ENCODE results near the gene B3GNT7.
"Not testable (repeated sequence)": the region's sequence is repeated elsewhere in the genome, so short reads cannot be mapped to it uniquely, and the experiment has no call there.

The B3GNT7 gene

DNA sequence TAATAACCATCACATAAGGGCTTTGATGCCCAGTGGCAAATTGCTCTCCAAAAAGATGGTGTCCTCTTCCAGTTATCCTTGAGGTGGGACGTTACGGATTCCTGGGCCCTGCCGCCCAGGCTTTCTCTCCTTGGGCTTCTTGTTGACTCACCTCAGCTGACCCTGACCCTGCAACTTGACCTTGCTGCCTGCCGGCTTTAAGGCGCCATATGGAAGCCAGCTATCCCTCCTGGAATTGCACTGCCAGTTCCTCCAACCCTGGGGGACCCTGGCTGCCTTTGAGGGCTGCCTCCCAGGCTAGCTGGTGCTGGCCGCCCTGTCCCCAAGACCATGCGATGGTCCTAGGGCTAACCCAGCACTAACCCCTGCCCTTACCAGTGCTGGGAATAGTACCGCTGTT is 28.3 kb upstream of the B3GNT7 start:
- DNase-seq: no peak

DNA sequence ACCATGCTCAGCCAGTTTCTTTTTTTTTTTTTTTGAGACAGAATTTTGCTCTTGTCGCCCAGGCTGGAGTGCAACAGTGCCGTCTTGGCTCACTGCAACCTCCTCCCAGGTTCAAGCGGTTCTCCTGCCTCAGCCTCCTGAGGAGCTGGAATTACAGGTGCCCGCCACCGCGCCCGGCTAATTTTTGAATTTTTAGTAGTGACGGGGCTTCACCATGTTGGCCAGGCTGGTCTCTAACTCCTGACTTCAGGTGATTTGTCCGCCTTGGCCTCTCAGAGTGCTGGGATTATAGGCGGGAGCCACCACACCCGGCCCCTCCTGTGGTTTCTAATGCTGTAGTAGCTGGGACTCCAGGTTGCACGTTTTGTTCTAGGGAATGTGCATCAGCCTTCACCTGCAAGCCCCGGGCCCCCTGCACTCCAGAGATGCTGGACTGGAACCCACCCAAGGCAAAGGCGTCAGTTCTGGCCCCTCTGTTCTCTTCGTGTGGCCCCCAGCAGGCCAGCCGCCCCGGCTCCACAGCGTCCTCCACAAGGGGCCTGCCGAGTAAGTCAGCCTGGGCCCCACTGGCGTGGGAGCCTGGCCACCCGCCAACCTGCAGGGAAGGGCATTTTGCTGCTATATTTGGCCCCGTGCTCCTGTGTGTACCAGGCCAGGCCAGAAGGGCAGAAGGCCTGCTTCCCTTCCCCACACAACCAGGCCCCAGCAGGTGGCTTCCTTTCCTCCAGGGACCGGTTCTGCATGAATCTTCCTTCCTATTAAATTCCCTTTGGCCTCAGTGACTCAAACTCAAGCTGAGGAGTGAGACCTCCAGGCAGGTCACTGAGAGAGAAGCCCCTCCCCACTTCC is 25.7 kb upstream of the B3GNT7 start:
- no peak for DNase-seq

DNA sequence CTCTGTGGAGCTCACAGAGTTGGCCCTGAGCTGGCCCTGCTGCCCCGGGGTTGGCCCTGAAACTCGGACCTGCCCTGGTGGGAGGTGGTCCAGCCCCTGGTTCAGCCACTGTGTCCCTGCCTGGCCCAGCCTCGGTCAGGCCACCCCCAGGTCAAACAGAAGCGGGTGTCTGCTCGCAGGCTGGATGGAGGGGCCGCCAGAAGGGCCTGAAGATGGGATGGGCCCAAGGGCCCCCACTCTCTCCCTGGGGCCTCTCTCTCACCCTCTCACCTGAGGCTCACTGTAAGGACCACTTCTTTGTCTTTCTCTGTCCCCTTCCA is 25.1 kb upstream of the B3GNT7 start:
- no peak for DNase-seq

DNA sequence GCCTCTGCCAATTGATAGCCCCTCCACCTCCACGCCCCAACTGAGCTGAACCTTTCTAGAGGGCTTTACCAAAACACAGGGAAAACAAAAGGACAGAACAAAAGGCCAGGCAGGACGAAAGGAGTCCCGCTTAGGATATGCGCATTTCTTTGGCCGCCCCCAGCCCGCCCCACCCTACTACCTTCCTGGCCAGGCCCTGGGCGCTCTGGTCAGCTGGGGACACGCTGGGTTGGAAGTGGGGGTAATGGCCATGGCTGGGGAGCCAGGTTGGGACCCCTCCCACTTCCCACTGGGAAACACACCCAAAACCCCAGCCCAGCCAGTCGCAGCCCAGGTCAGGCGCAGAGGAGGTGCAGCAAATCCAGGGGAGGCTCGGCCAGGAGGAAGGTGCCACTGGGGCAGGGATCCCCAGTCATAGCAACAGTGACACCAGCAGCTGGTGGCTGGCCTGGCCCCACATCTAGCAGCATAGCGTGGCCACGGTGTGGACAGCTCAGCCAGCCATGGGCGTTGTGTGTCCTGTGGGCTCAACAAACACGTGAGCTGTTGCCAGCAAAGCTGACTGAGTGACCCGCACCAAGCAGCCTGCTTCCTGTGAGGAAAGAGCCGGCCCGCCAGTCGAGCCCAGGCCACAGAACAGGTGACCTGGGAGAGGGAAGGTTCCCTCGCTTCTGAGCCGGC is 24.6 kb upstream of the B3GNT7 start:
- DNase-seq: no peak

DNA sequence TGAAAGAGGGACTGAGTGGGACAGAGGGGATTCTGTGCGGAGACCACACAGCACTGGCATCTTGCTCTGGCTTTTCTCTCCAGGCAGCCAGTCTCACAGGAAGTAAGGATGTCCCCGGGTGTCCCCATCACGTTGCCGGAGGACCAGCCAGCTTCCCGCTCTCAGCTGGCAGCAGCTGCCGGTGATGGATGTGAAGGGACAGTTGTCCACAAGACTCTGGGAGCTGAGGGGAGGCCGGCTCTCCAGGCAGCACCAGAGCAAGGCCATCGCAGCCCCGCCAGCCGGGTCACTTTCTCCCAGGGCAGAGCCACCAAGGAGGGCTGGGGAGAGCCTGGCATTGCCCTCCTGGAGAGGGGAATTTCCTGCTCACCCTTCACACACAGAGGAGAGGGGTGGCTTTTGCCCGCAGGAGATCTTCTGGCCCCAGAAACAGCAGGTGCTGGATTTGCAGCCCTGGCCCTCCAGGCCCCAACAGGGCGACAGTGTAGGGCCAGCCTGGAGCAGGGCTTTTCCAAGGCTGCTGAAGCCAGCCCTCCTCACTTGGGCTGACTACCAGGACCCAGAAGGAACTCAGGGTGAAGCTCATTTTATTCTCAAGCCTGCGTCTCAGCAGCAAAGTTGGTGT is 24.0 kb upstream of the B3GNT7 start:
- no peak for DNase-seq

DNA sequence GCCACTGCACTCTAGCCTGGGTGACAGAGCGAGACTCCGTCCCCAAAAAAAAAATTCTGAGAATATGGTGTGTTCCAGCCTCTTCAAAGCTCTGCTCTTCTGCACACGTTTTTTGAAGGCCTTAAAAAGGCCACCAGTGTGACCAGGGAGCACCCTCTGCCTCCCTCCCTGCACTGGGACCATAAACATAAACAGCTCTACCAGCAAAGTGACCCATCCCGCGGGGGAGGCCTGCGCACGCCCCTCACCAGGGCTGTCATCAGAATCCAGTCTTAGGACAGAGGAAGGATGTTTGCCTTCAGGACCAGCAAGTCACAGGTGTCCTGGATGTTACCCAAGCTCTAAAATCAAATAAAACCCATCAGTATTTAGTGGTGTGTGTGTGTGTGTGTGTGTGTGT is 23.2 kb upstream of the B3GNT7 start:
- no peak for DNase-seq

DNA sequence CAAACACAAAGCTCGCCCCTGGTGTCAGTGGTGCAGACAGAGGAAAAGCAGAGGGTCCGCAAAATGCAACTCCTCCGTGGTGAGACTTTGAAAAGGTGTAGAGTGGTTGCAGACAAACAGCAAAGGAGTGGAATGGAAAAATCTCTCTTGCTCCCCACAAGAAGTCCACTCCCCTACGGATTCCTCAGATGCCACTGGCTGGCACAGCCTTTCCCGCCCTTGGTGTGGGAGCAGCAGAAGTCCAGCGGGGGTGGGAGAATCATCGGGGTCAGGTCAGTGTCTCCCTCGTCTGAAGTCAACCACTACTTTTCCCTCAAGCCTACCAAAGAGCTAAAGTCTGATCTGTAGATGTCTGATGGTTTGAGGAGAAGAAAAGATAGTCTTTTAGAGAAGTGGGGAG is 22.3 kb upstream of the B3GNT7 start:
- no peak for DNase-seq

DNA sequence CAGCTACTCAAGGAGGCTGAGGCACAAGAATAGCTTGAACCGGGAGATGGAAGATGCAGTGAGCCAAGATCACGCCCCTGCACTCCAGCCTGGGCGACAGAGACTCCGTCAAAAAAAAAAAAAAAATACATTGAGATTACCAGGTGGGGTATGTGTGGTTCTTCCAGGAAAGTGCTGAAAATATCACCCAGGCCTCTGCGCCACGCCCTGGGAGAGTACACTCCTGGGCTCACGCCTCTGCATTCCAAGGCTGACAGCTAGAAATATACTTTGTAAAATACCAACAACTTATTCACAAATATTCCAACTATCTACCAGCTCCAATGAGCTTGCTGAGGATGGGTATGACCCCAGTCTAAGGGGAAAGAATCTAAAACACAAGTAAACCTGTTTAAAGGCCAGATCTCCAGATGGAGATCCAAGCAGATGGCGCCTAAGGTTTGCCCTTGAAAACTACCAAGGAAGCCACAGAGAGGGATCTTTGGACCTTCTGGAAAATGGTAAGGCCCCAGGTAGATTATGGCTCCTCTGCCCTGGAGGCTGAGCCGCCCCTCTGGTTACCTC is 21.6 kb upstream of the B3GNT7 start:
- no peak for DNase-seq

DNA sequence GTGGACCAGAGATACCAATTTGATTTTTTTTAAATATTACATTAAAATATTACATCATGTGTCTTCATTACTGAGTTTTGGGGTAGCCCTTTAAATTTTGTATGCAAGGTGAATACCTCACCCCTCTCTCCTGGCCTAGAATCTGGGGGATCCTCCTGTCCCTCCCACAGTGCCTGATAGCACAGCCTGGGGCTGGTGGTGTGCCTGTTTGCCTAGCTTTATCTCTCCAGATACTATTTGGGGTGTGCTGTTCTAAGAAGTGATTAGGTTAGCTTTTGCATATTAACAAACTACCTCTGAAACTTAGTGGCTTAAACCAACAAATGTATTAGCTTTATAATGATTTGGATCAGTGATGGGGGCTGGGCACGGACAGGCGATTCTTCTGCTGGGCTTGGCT is 20.7 kb upstream of the B3GNT7 start:
- no peak for DNase-seq

DNA sequence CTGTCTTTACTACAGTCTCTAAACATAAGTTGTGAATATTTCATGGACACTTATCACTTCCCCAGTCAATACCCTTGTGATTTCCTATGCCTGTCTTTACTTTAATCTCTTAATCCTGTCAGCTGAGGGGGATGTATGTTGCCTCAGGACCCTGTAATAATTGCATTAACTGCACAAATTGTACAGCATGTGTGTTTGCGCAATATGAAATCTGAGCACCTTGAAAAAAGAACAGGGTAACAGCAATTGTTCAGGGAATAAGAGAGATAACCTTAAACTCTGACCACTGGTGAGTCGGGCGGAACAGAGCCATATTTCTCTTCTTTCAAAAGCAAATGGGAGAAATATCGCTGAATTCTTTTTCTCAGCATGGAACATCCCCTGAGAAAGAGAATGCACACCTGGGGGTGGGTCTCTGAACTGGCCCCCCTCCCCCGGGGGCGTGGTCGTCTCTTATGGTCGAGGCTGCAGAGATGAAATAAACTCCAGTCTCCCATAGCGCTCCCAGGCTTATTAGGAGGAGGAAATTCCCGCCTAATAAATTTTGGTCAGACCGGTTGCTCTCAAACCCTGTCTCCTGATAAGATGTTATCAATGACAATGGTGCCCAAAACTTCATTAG is 19.4 kb upstream of the B3GNT7 start:
- DNase-seq: not testable (repeated sequence)

DNA sequence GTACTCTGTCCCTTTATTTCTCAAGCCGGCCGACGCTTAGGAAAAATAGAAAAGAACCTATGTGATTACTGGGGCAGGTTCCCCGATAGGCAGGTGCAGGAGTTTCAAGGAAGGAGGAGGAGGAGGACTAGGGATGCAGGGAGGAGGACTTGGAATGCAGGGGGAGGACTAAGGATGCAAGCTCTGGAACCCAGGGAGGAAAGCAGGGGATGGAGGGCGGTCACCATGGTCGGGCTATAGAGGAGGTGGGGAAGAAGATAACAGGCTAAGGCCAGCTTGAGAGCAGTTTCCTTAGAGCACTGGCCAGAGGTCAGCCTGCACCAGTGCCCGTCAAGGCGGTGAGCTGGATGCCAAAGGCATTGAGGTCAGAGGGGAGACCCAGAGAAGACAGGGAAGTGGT is 18.7 kb upstream of the B3GNT7 start:
- DNase-seq: no peak

DNA sequence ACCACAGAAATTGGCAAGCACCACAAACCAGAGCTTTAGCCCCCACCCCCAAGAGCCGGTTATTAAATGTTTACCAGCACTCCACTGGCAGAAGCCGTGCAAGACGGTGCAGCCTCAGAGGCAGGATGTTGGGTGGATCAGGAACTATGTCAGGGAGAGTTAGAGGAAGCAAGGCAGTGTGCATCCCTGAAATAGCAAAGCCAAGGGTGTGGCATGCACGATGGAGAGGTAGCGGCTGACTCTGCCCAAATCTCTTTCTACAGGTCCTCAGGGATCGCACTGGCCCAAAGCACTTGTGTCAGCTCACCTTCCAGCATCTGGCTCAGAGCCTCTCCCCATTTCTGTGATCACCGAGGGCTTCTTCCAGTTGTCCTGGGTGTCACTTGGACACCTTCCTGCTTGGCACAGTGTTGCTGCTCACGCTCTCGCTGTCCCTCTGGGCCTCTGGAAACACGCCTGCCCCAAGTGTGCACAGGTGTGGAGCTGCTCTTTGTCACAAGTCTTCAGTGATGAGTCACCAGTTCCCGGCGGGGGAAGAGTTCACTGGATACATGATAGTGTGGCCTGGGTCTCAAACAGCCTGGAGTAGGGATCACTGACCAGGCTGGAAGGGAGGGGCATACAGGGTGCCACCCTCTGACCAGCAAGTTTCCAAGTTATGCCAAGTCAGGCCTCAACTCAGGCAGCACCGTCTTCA is 17.3 kb upstream of the B3GNT7 start:
- DNase-seq: no peak

DNA sequence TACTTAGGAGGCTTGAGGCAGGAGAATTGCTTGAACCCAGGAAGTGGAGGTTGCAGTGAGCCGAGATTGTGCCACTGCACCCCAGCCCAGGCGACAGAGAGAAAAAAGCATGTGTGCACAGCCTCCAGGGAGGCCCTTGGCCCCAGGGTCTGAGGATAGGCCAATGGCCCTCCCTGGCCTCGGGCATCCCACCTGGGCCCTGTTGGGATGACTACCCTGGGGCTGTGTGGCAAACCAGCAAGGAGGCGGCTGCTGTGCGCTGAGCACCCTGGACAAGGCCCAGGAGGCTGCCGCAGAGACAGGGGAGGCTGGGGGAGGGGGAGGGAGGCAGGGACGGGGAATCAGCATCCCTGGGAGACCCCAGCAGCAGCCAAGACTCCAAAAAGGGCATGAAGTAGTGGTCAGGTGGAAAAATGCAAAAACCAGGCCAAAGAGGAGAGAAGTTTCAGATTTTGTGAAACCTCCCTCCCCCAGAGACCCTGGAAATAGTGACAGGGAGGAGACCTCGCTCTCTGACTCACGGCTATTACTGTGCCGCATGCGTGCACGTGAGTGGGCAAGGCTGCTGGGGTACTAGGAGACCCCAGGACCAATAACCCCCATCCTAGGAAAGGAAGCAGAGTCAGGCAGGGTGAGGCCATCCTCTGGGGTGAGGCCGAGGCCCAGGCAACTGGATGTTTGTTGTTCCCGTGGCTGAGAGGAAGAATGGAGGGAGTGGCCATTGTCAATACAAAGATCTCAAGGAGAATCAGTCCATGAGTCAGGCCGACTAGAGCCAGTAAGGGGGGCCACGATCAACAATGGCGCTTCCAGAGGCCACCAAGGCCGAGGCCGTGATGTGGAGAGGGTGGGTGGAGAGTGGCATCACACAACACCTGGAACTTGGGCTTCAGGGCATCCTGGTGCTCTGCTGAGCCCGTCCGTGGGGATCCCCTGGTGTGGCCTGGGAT is 16.0 kb upstream of the B3GNT7 start:
- DNase-seq: no peak

DNA sequence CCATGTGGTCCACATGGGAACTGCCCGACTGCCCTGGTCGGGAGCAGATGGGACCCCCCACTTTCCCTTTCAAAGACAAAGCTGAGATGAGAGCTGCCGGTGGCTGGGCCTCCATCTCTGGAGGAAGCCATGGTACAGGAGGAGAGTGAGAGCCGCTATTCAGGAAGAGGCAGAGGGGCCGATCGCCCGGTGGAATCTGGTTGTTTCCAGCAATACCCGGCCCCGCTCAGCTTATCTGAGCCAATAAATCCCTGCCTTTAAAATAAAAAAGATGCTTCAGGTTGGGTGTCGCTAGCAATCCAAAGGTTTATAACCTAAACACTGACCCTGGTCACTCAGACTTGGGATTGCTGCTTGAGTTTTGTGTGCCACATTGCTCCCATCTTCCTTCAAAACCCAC is 15.2 kb upstream of the B3GNT7 start:
- DNase-seq: no peak

DNA sequence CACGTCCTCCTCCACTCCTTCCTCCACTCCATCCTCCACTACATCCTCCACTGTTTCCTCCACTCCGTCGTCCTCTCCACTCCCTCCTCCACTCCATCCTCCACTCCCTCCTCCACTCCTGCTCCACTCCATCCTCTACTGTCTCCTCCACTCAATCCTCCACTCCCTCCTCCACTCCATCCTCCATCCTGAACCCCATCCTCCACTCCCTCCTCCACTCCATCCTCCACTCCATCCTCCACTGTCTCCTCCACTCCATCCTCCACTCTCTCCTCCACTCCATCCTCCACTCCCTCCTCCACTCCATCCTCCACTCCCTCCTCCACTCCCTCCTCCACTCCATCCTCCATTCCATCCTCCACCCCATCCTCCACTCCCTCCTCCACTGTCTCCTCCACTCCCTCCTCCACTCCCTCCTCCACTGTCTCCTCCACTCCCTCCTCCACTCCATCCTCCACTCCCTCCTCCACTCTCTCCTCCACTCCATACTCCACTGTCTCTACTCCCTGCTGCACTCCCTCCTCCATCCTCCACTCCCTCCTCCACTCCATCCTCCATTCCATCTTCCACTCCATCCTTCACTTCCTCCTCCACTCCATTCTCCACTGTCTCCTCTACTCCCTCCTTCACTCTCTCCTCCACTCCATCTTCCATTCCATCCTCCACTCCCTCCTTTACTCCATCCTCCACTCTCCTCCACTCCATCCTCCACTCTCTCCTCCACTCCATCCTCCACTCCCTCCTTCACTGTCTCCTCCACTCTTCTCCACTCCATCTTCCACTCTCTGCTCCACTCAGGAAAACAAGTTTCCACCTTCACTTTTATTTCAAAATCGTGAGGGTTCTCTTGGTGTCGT is 14.3 kb upstream of the B3GNT7 start:
- DNase-seq: no peak

DNA sequence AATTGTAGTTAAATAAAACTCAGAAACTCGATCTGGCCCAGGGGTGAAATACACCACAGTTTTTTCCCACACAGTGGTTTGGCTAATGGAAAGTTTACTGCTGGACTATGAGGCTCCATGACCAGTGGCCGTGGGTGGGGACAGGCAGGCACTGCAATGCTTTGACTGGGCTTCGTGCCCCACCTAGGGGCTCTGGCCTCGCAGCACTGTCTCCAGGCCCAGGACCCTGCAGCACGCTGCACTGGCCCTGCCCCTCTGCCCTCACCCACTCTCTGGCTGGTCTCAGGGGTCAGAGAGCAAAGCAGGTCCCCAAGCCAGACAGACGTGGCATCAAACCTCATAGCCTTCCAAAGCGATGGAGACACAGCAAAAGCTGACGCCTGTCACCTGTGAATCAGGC is 13.4 kb upstream of the B3GNT7 start:
- DNase-seq: no peak

DNA sequence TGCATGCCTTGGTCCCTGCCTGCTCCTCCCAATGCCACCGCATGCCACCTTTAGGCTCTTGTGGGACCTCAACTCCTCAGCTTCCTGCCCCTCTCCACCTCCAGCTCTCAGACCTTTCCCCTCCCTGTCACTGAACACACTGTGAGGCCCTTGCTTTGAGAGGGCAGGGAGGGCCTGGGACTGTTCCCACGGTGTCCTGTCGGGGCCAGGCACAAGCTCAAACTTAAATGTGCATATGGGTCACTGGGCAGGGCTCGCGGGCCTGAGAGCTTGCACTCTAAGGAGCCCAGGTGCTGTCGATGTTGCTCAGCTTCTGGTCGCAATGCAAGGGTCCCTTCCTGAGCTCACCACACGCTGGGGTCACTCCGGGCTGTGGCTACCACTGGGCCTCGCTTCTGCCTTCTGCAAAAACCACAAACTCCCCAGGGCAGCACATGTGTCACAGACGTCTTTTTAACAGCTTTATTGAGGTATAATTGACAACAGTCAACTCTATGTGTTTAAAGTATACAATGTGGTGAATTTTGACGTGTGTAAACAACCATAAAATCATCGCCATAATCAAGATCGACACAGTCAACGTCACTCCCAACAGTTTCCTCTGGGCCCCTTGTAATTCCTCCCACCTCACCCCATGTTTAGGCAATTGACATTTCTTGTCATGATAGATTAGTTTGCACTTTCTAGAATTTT is 11.9 kb upstream of the B3GNT7 start:
- DNase-seq: no peak

DNA sequence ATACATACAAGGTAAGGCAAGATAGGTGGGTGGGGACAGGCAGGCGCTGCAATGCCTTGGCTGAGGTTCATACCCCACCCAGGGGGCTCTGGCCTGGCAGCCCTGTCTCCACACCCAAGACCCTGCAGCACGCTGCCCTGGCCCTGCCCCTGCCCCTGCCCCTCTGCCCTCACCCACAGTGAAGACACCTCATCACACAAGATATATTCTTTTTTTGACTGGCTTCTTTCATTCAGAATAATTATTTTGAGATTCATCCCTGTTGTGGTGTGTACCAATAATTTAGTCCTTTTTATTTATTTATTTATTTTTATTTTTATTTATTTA is 11.4 kb upstream of the B3GNT7 start:
- DNase-seq: no peak

DNA sequence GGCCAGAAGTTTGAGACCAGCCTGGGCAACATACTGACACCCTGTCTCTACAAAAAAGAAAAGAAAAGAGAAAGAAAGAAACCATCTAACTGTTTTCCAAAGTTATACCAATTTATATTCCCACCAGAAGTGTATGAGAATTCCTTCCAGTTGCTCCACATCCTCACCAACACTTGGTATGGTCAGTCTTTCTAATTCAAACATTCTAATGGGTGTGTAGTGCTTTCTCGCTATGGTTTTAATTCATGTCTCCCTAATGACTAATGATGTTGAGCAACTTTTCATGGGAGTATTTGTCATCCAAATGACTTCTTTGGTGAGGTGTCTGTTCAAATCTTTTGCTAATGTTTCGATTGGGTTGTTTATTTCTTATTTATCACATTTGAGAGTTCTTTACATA is 10.5 kb upstream of the B3GNT7 start:
- DNase-seq: no peak

DNA sequence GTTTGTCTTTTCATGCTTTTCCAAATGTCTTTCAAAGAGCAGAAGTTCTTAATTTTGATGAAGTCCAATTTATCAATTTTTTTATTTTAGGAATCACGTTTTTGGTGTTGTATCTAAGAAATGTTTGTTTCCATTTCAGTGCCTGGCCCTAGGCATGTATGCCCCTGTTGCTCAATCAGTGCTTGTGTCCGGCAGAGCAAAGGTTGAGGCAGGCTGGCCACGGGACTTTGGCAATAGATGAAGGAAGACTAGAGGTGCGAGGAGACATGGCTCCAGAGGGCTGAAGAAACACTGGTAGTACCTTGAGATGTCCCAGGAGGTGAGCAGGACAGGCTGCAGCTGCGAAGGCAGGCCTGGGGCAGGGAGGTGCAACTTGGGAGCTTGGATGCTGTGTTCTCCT is 10.1 kb upstream of the B3GNT7 start:
- DNase-seq: no peak
